ENCODE data around the gene GANC. TPM values are rescaled to one million over a fixed set of nuclear protein-coding genes. Genes with fewer than 3 reads are reported as not detected.

GANC gene
- total RNA-seq, 1 donor = 25.5 TPM

DNA sequence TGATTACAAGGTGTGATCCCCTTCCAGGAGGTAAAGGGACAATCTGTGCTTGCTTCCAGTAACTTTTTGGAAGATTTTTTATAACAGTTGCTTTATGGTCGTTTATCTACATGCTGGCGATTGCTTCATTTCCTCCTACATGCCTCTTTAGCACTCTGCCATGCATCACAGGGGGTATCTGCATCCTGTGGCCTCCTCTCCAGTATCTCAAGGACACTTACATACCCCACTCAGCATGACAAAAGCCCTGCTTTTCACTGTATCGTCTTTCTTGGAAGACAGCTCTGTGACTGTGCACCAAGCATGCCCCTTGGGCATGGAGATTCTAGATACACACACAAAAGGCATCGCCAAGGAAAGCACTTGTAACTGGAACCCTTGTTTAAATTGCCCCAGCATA is 111.6 kb downstream of the GANC start:
- DNase-seq (ENCODE audit: low read depth) = no peak
- TF ChIP-seq, protein P1, sequence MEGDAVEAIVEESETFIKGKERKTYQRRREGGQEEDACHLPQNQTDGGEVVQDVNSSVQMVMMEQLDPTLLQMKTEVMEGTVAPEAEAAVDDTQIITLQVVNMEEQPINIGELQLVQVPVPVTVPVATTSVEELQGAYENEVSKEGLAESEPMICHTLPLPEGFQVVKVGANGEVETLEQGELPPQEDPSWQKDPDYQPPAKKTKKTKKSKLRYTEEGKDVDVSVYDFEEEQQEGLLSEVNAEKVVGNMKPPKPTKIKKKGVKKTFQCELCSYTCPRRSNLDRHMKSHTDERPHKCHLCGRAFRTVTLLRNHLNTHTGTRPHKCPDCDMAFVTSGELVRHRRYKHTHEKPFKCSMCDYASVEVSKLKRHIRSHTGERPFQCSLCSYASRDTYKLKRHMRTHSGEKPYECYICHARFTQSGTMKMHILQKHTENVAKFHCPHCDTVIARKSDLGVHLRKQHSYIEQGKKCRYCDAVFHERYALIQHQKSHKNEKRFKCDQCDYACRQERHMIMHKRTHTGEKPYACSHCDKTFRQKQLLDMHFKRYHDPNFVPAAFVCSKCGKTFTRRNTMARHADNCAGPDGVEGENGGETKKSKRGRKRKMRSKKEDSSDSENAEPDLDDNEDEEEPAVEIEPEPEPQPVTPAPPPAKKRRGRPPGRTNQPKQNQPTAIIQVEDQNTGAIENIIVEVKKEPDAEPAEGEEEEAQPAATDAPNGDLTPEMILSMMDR (IDR thresholded peaks at IDR 0.05; ENCODE audit: insufficient read depth, low read depth, low read length) = no peak
- H3K4me3 ChIP-seq (ENCODE audit: low read depth, low read length) = no peak overlapping the region

DNA sequence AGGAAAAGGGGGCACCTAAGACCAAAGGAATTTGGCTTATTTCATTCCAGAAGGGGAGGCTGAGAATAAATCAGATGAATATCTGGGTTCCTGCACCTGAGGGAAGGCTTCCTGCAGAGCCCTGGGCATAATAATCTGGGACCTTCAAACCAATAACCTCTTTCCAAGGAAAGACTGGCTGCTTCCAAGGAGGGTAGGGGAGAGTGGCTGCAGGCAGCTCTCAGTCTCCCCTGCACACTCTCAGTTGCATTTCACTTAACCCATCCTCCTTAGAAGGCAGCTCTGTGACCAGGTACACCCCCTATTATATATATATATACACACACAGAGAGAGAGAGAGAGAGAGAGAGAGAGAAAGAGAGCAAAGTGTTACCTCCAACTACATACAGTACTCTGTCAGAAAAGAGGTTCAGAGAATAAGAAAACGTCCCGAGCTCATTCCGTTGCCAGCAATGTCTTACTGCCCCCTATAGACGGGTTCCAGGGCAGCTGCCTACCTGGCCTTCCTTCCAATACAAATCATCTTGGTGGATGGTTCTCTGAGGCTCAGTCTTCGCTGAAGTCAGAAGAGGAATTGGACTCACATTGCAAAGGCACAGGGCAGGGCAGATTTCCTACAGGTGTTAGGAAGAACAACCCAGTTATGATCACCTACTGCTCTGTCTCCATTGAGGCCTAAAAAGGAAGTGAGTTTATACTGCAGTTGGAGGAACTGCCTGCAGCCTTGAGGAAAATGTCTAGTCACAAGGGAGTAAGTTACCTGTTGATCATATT is 112.4 kb downstream of the GANC start:
- DNase-seq (ENCODE audit: low read depth) = peak; percentile 54
- no peak overlapping the region for H3K4me3 ChIP-seq (ENCODE audit: low read depth, low read length)
- TF ChIP-seq, protein P1 (IDR thresholded peaks at IDR 0.05; ENCODE audit: insufficient read depth, low read depth, low read length) = peak; percentile 85

DNA sequence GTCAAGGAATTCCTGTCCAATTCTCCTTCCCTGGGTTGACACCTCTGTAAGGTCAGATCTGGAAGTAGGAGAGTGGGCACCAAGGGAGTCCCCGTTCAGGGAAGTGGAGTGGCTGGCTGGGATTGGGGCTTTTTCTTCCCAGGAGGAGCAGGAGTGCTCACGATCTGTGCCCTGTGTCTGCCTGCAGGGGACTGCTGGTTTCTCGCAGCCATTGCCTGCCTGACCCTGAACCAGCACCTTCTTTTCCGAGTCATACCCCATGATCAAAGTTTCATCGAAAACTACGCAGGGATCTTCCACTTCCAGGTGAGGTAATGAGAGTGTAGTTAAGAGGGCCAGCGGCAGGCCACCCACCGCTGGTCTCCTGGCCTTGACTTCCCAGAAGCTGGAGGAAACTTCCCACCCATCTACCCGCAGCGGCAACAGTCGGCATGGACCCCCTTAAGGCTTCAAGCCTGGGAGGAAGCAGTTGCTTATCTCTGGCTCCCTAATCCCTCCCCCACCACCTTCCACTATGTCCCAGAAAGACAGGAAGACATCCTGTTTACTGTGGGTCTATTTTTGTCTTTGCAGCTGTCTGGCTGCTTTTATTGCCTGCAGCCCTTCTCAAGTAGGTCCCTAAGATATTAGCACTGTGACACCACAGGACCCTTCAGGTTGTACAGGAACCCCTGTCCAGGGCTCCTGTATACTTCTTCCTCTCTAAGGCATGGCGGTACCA is 113.1 kb downstream of the GANC start:
- peak; percentile 42 for DNase-seq (ENCODE audit: low read depth)
- TF ChIP-seq, protein P1 (IDR thresholded peaks at IDR 0.05; ENCODE audit: insufficient read depth, low read depth, low read length) = no peak

DNA sequence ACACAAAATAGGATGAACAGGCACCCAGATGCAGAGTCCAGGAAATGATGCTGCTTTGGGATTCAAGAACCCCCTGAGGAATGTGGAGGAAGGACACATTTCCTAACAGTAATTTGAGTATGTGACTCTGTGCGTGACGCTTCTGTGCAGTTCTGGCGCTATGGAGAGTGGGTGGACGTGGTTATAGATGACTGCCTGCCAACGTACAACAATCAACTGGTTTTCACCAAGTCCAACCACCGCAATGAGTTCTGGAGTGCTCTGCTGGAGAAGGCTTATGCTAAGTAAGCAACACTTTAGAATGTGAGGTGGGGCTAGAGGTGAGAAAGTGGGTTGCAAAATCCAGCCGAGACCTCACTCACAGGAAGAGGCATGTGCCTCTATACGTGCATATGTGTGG is 114.6 kb downstream of the GANC start:
- no peak overlapping the region for H3K4me3 ChIP-seq (ENCODE audit: low read depth, low read length)
- TF ChIP-seq, protein P1 (IDR thresholded peaks at IDR 0.05; ENCODE audit: insufficient read depth, low read depth, low read length) = no peak
- no peak for DNase-seq (ENCODE audit: low read depth)

More for the DNA sequence above, 113.1 kb downstream of the GANC start:
- no peak overlapping the region for H3K4me3 ChIP-seq (ENCODE audit: low read depth, low read length)

DNA sequence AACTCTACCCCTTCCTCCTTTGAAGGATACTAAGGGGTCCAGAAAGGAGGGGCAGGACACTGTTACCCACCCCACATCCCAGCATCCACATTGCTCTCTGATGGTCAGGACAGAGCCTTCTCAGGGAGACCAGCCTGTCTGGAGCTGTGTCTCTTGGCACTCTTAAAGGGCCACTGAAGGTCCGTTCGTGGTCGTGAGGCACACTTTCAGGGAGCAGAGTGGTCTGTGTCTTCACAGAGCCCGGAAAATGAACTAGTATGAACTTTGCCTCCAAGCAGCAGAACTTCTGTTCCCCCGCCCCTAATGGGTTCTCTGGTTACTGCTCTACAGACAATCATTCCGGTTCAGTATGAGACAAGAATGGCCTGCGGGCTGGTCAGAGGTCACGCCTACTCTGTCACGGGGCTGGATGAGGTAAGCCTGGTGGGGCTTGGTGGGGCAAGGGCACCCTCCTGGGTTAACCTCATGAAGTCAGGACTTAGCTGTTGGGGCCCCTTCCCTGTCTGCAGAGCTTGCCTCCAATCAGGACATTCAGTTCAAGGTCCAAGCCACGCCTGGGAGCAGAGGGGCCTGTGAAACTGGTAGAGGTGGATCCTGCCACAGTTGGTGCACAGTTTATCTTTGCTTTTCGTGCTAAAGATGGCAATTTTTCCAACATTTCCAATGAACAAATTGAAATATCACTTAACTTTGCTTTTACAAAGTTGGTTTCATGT is 119.5 kb downstream of the GANC start:
- no peak for DNase-seq (ENCODE audit: low read depth)
- TF ChIP-seq, protein P1 (IDR thresholded peaks at IDR 0.05; ENCODE audit: insufficient read depth, low read depth, low read length) = no peak
- H3K4me3 ChIP-seq (ENCODE audit: low read depth, low read length) = no peak overlapping the region

DNA sequence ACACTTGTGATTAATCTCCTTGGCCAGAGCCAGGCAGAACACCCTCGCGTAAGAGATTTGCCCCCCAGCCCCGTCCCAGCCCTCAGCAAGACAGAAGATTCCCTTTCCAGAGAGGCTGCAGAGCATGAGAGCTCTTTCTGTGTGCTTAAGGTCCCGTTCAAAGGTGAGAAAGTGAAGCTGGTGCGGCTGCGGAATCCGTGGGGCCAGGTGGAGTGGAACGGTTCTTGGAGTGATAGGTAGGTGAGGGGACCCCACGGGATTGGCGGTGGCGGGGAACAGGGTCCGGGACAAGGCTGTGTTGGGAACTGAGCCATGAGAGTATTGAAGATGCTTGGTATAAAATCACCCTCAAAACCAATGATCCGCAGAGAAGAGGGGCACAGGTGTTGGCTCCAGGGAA is 121.1 kb downstream of the GANC start:
- TF ChIP-seq, protein P1 (IDR thresholded peaks at IDR 0.05; ENCODE audit: insufficient read depth, low read depth, low read length) = no peak
- H3K4me3 ChIP-seq (ENCODE audit: low read depth, low read length) = no peak overlapping the region
- DNase-seq (ENCODE audit: low read depth) = no peak
